ENCODE data around the gene CASK. TPM values are rescaled to one million over a fixed set of nuclear protein-coding genes. Genes with fewer than 3 reads are reported as not detected.

The CASK gene
- total and polyA plus RNA-seq, 12 donors: 4.7 to 53.0 (median 41.3) TPM

DNA sequence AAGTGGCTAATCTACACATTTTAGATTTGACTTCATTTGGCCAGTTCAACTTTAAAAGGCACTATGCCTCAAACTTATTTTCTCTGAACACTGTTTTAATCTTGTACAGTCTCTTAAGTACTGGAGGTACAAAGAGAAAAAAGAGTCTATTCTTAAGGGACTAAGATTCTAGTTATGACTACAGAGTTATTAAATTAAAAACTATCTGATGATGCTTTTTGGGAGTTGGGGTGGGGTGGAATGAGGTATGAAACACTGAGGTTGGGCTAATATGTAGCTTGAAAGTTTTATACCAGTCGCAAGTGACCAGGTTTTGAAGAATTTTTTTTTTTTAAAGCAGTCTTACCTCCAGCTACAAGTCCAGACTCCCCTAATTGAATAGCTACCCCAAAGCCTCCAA is 252.3 kb downstream of the CASK start:
- DNase-seq: no peak
- intact Hi-C loops (cut with DNase I): no loop called here
- no peak overlapping the region for H3K27ac ChIP-seq
- H3K36me3 ChIP-seq (replicated peaks in 1 of 2): no peaks in the 10 kb centered on the region
- no peaks in the 10 kb centered on the region for H3K4me1 ChIP-seq (replicated peaks in 1 of 2)
- H3K9me3 ChIP-seq (replicated peaks in 1 of 3): no peaks in the 10 kb centered on the region
- TF ChIP-seq, protein P1, sequence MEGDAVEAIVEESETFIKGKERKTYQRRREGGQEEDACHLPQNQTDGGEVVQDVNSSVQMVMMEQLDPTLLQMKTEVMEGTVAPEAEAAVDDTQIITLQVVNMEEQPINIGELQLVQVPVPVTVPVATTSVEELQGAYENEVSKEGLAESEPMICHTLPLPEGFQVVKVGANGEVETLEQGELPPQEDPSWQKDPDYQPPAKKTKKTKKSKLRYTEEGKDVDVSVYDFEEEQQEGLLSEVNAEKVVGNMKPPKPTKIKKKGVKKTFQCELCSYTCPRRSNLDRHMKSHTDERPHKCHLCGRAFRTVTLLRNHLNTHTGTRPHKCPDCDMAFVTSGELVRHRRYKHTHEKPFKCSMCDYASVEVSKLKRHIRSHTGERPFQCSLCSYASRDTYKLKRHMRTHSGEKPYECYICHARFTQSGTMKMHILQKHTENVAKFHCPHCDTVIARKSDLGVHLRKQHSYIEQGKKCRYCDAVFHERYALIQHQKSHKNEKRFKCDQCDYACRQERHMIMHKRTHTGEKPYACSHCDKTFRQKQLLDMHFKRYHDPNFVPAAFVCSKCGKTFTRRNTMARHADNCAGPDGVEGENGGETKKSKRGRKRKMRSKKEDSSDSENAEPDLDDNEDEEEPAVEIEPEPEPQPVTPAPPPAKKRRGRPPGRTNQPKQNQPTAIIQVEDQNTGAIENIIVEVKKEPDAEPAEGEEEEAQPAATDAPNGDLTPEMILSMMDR (IDR thresholded peaks at IDR 0.05): no peak
- no peak for TF ChIP-seq POLR2A (IDR thresholded peaks at IDR 0.05)
- H3K27me3 ChIP-seq: peaks cover 6% of the 10 kb centered on the region
- WGBS, 4 donors: 80 to 92% (median 81%) methylated on average over 1 of the region's 1 CpG
- H3K4me3 ChIP-seq: no peak overlapping the region

DNA sequence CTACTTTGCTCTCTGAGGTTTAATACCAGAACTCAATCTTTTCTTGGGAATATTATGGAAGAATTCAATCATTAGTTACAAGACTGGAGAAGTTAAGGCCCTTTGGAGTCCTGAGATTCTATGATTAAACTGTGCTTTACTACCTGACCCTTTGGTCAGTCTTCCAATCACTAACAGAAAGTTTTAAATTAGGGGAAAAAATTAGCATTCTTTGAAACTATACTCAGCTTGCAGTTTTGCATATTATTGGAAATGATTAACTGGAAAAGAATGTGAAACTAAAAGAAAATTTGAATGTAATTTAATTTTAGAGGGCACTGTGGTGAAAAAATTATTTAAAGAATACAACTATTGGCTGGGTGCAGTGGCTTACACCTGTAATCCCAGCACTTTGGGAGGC is 253.2 kb downstream of the CASK start:
- Histone ChIP-seq H3K9me3 (replicated peaks in 1 of 3) (no peaks in the 10 kb centered on the region), H3K4me3 (no peak overlapping the region), H3K27ac (no peak overlapping the region), H3K36me3 (replicated peaks in 1 of 2) (no peaks in the 10 kb centered on the region), H3K4me1 (replicated peaks in 1 of 2) (no peaks in the 10 kb centered on the region), H3K27me3 (peaks cover 6% of the 10 kb centered on the region)
- intact Hi-C loops (cut with DNase I): no loop called here
- TF ChIP-seq, protein P1 (IDR thresholded peaks at IDR 0.05): no peak
- TF ChIP-seq POLR2A (IDR thresholded peaks at IDR 0.05): no peak
- DNase-seq: no peak

DNA sequence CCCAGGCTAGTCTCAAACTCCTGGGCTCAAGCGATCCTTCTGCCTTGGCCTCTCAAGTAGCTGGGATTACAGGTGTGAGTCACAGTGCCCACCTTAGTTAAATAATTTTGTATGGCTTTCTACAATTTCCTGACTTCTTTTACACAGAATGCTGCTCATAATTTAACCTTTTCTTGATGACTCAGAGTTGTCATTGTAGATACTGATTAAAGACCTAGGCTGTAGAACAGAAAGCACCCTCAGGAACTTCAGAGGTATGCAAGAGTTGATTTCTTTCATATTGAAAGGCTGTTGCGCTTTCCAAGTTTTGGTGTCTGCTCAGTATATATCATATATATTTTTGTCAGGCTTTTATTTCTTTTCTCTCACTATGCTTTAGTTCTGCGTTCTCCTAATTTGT is 255.7 kb downstream of the CASK start:
- Histone ChIP-seq H3K36me3 (replicated peaks in 1 of 2) (no peaks in the 10 kb centered on the region), H3K4me3 (no peak overlapping the region), H3K27ac (no peak overlapping the region), H3K27me3 (peaks cover 6% of the 10 kb centered on the region), H3K9me3 (replicated peaks in 1 of 3) (no peaks in the 10 kb centered on the region), H3K4me1 (replicated peaks in 1 of 2) (no peaks in the 10 kb centered on the region)
- 86 to 93% (median 89%) methylated on average over 3 of the region's 3 CpGs for WGBS, 4 donors
- no peak for TF ChIP-seq POLR2A (IDR thresholded peaks at IDR 0.05)
- TF ChIP-seq, protein P1 (IDR thresholded peaks at IDR 0.05): no peak
- intact Hi-C loops (cut with DNase I): no loop called here
- DNase-seq: no peak

DNA sequence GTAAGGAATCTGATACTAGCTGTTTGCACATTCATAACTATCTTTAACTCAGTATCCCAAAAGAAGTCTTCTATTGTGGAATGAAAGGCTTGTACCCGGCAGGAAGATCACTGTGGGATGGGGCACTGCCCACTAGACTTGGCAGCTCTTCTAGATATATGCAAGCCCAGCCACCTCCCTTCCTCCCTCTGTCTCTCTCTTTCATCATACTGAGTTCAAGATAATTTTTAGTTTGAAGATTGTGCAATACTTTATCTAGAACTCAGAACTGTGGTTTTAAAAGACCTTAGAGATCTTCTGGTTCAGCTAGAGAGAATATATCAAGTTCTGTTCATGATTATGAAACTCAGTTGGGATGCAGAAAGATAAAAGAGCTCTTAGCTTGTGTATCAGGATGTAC is 257.1 kb downstream of the CASK start:
- H3K4me1 ChIP-seq (replicated peaks in 1 of 2): no peaks in the 10 kb centered on the region
- H3K9me3 ChIP-seq (replicated peaks in 1 of 3): no peaks in the 10 kb centered on the region
- TF ChIP-seq POLR2A (IDR thresholded peaks at IDR 0.05): no peak
- TF ChIP-seq, protein P1 (IDR thresholded peaks at IDR 0.05): no peak
- H3K4me3 ChIP-seq: no peak overlapping the region
- WGBS, 4 donors: 16 to 39% (median 28%) methylated on average over 1 of the region's 1 CpG
- intact Hi-C loops (cut with DNase I): no loop called here
- DNase-seq: peak in 3 of 7 donors; percentile 14 to 37 (median 20)
- peaks cover 6% of the 10 kb centered on the region for H3K27me3 ChIP-seq
- H3K36me3 ChIP-seq (replicated peaks in 1 of 2): no peaks in the 10 kb centered on the region
- H3K27ac ChIP-seq: peak overlapping the region in 1 of 5 donors; percentile 19

All from adrenal gland (tissue), 12 donors.